ENCODE results near the gene HNRNPK.

HNRNPK gene

DNA sequence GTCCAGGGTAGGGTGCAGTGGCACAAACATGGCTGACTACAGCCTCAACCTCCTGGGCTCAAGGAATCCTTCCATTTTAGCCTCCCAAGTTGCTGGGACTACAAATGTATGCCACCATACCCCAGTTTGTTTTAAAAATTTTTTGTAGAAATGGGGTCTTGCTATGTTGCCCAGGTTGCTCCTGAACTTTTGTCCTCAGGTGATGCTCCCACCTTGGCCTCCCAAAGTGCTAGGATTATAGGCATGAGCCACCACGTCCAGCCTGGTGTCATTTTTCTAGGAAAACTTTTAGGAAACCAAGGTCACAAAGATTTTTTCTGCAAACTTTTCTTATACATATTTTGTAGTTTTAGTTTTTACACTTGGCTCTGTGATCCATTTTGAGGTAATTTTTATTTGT, 11.3 kb upstream of the HNRNPK start:
- no peak for TF ChIP-seq CTCF (IDR thresholded peaks at IDR 0.05)
- no peaks in the 10 kb centered on the region for H3K27me3 Mint-ChIP-seq (ENCODE audit: low read depth, poor library complexity)
- no peak overlapping the region for H3K27ac Mint-ChIP-seq
- H3K4me1 Mint-ChIP-seq, result peaks cover 28% of the 10 kb centered on the region
- H3K4me3 Mint-ChIP-seq, result no peak overlapping the region
- peaks cover 83% of the 10 kb centered on the region for H3K36me3 Mint-ChIP-seq (ENCODE audit: low read depth)
- DNase-seq, result no peak
- H3K9me3 Mint-ChIP-seq, result no peaks in the 10 kb centered on the region

GRCh38 chr9:83988411-83988810, 8.4 kb upstream of the HNRNPK start:
- no peaks in the 10 kb centered on the region for H3K27me3 Mint-ChIP-seq (ENCODE audit: low read depth, poor library complexity)
- DNase-seq, result no peak
- peaks cover 69% of the 10 kb centered on the region for H3K36me3 Mint-ChIP-seq (ENCODE audit: low read depth)
- TF ChIP-seq CTCF (IDR thresholded peaks at IDR 0.05), result no peak
- peak overlapping the region; percentile 86 for H3K27ac Mint-ChIP-seq
- no peak overlapping the region for H3K4me3 Mint-ChIP-seq
- peaks cover 30% of the 10 kb centered on the region for H3K4me1 Mint-ChIP-seq
- H3K9me3 Mint-ChIP-seq, result peaks cover 4% of the 10 kb centered on the region

DNA sequence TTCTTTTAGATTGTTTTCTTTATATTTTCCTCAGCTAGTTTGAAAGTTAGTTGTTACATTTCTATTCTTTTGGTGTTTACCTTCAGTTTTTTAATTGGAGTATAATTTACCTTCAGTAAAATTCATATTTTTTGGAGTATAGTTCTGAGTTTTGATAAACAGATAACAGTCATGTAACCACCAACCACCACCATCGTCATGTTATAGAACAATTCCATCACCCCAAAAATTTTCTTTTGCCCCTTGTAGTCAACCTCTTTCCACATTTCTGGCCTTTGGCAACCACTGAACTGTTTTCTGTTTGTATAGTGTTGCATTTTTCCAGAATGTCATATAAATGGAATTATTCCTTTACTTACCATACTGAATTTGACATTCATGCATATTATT, 7.4 kb upstream of the HNRNPK start:
- no peak for TF ChIP-seq CTCF (IDR thresholded peaks at IDR 0.05)
- Mint-ChIP-seq H3K4me1 (peaks cover 41% of the 10 kb centered on the region), H3K9me3 (peaks cover 4% of the 10 kb centered on the region), H3K4me3 (no peak overlapping the region), H3K27me3 (ENCODE audit: low read depth, poor library complexity) (no peaks in the 10 kb centered on the region), H3K36me3 (ENCODE audit: low read depth) (peaks cover 68% of the 10 kb centered on the region), H3K27ac (peak overlapping the region; percentile 12)
- DNase-seq, result no peak

DNA sequence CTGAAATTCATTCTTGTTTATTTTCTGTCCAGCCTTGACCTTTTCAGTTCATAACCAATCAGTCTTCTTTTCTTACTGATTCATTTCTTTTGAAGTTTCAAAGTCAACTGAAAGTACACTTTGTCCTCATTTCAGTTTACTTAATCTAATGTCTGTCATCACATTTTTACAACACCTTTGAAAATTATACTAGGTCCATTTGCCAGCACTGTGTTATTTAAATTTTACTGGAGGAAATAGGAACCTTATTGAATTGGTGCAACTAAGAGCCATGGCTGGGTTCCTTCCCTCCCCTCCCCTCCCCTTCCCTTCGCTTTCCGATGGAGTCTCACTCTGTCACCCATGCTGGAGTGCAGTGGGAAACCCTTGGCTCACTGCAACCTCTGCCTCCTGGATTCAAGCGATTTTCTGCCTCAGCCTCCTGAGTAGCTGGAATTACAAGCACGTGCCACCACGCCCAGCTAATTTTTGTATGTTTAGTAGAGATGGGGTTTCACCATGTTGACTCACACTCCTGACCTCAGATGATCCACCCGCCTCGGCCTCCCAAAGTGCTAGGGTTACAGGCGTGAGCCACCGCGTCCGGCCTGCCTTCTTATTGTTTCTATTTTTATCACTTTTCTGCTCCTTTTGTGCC, 6.9 kb upstream of the HNRNPK start:
- no peak for TF ChIP-seq CTCF (IDR thresholded peaks at IDR 0.05)
- DNase-seq, result no peak
- Mint-ChIP-seq H3K4me3 (no peak overlapping the region), H3K4me1 (peaks cover 46% of the 10 kb centered on the region), H3K36me3 (ENCODE audit: low read depth) (peaks cover 66% of the 10 kb centered on the region), H3K27me3 (ENCODE audit: low read depth, poor library complexity) (no peaks in the 10 kb centered on the region), H3K27ac (peak overlapping the region; percentile 12), H3K9me3 (peaks cover 4% of the 10 kb centered on the region)

- no peak for DNase-seq
- peaks cover 50% of the 10 kb centered on the region for H3K4me1 Mint-ChIP-seq
- TF ChIP-seq CTCF (IDR thresholded peaks at IDR 0.05), result no peak
- no peaks in the 10 kb centered on the region for H3K27me3 Mint-ChIP-seq (ENCODE audit: low read depth, poor library complexity)
- peaks cover 60% of the 10 kb centered on the region for H3K36me3 Mint-ChIP-seq (ENCODE audit: low read depth)
- peaks cover 4% of the 10 kb centered on the region for H3K9me3 Mint-ChIP-seq
- H3K27ac Mint-ChIP-seq, result no peak overlapping the region
- no peak overlapping the region for H3K4me3 Mint-ChIP-seq
Measured at GRCh38 chr9:83986195-83986594, 6.2 kb upstream of the HNRNPK start.

GRCh38 chr9:83981126-83981871, 1.3 kb upstream of the HNRNPK start:
- Mint-ChIP-seq H3K4me3 (peak overlapping the region; percentile 98), H3K4me1 (peaks cover 39% of the 10 kb centered on the region), H3K27me3 (ENCODE audit: low read depth, poor library complexity) (no peaks in the 10 kb centered on the region), H3K36me3 (ENCODE audit: low read depth) (peaks cover 48% of the 10 kb centered on the region), H3K9me3 (peaks cover 4% of the 10 kb centered on the region), H3K27ac (peak overlapping the region; percentile 94)
- TF ChIP-seq CTCF (IDR thresholded peaks at IDR 0.05), result no peak
- DNase-seq, result peak; percentile 20

Measured in nephron progenitor cell (in vitro differentiated cells).